ENCODE results near the gene ZNF664.

GRCh38 chr12:123942911-123943648, 29.9 kb upstream of the ZNF664 start:
- TF ChIP-seq CTCF (IDR thresholded peaks at IDR 0.05): no peak
- TF ChIP-seq POLR2A (IDR thresholded peaks at IDR 0.05): no peak
